GM12872 (cell line): Measurements from ENCODE around the gene RNF224.

Source experiments
- CTCF ChIP-seq: IDR thresholded peaks from 3 replicates; pipeline ENCODE4 v1.5.1; 2011; ENCODE audit warnings: low read depth, mild to moderate bottlenecking, low read length, moderate library complexity; ENCODE audit not compliant: insufficient read depth

Gene RNF224

GRCh38 chr9:137194388-137194787 is 32.9 kb upstream of the RNF224 start:
- no peak for TF ChIP-seq CTCF

DNA sequence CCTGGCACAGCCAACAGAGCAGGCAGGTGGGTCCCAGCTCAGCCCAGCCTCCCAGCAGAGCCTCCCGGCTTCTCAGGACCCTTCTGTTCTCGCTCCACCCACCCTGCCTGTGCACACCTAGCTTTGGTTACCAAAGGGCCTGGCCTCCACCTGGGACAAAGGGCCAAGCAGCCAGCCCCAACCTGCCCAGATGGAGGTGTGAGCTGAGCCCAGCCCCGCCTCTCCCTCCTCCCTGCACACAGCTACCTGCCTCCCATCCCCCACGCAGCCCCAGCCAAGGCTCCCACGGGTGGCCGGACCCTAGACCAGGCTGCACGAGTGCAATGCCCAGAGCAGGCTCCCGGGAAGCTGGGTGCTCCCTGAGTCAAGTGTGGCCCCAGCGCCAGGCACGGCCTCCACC is 32.4 kb upstream of the RNF224 start:
- no peak for TF ChIP-seq CTCF

DNA sequence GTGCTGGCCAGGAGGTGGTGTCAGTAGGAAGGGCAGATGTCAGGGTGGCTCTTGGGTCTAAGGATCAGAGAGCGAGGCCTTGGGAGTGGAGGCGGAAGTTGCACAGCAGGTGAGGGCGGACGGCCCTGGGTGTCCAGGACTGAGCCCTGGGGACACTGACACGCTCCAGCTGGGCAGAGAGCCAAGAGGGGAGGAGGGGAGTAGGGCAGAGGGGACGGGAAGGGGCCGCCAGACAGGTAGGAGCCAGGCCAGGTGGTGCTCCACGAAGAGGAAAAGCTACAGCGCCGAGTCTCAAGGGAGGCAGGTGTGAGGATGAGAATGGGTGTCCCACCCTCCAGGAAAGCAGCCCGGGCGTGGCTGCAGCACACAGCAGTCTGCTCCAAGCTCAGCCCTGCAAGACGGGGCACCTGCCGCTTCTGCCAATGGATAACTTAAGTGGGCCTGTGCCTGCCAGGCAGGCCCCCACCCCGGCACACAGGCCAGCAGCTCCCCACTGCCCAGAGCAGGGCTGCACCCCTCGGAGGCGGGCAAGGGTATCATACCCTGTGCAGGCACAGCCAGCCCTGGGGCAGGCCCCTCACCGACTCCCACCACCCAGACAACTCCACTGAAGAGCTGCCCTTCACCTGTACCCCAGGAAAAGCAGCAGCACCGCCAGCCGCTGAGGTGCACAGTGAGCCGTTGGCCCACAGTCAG is 31.6 kb upstream of the RNF224 start:
- no peak for TF ChIP-seq CTCF

DNA sequence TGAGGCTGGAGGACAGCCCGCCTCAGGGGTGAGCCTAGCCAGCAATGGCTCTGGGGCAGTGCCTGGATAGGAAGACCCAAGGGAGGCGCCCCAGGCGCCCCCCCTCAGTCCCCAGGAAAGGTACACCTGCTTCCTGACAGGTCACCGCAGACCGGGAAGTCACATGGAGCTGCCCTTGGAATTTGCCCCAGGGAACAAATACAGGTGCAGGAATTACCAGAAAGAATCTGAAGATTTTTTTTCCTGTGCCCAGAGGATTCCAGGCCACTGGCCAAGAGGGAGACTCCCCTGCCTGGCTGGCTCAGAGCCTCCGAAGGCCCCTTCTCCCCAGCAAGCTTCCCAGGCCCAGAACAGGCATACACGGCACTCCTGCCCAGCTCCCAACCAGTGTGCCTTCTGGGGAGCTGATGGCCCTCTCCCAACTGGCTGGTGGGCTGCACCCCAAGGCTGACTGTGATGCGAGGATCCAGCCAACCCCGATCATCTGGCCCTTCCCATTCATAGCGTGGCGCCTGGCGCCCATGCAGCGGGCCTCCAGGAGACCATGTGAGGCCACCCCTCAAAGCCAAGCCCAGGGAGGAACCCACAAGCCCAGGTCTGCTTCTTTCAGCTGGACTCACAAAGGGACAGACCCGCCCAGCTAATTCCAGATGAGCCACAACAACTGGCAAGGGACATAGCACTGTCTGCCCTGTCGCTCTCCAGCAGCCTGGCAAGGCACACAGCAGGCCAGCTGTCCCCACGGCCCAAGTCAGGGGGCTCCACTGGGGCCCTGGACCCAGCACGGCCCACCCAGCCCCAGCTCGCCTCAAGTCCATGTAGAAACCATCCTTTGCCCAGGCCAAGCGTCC is 29.0 kb upstream of the RNF224 start:
- TF ChIP-seq CTCF = no peak

DNA sequence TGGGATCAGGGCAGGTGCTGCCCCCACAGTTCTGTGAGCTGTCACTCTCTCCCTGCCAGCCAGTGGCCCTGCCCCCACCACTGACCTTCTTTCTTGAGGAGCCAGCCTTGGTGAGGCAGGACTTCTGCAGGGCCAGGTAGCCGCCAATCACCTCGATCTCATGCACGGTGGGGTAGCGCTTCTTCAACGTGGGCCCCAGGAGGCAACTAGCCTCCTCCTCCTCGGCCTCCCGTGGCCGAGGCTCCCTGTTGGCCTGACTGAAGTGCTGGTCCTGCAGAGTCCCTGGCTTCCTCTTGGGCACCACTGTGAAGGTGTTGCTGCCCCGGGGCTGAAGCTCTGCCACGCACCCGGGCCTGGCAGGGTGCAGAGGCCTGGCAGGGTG is 28.4 kb upstream of the RNF224 start:
- TF ChIP-seq CTCF = no peak

GRCh38 chr9:137199411-137200121 is 27.7 kb upstream of the RNF224 start:
- no peak for TF ChIP-seq CTCF
